GM12878 (cell line): ENCODE measurements around the gene TEX30. TPM values are rescaled to one million over a fixed set of nuclear protein-coding genes. Genes with fewer than 3 reads are reported as not detected.

ENCODE experiments used
- ATAC-seq: fragments of 200-7000 bp; cut with Tn5 transposase; 3 replicates; pipeline ENCODE4 v1.9.1; 2020; ENCODE audit warnings: mild to moderate bottlenecking, moderate library complexity
- BruUV-seq: library from RNA; stranded (reverse); fragments of 400-500 nt; replicated peaks from 2 replicates; lab custom pipeline; 2021; lab: Mats Ljungman, UMichigan
- CTCF ChIA-PET: fragments of 300-600 bp; sonication (Branson Sonifier 250); formaldehyde crosslinking; extraction: SDS; loops from one replicate; lab custom pipeline; 2021; ENCODE audit warnings: inconsistent platforms; lab: Yijun Ruan, JAX
- POLR2A ChIA-PET: fragments of 350-600 bp; formaldehyde crosslinking; extraction: SDS; loops from one replicate; lab custom pipeline; 2021; ENCODE audit warnings: inconsistent platforms; lab: Charles Lee
- RAD21 ChIA-PET: fragments of 300-600 bp; sonication (Branson Sonifier 250); formaldehyde crosslinking; loops from one replicate; lab custom pipeline; 2023; ENCODE audit warnings: antibody characterized with exemption; ENCODE audit not compliant: unreplicated experiment; lab: Charles Lee
- SMC1A ChIA-PET: fragments of 300-600 bp; sonication (Branson Sonifier 250); formaldehyde crosslinking; loops from one replicate; lab custom pipeline; 2023; ENCODE audit not compliant: unreplicated experiment, uncharacterized antibody; lab: Charles Lee
- DNase-seq: peaks from one replicate; pipeline ENCODE4 v3.0.0-alpha.2; 2011; ENCODE audit warnings: low read depth, low spot score
- FAIRE-seq: peaks from 3 replicates; lab custom pipeline; 2011; peaks lifted over from hg19 to GRCh38; lab: Jason Lieb, UNC
- H2AFZ ChIP-seq: 2 replicates; pipeline ENCODE4 v1.6.0; 2011; ENCODE audit warnings: low read depth, low read length, control low read depth; ENCODE audit not compliant: control insufficient read depth
- H3K27ac ChIP-seq: 2 replicates; pipeline ENCODE4 v1.5.1; 2011; ENCODE audit warnings: control low read depth; ENCODE audit not compliant: control insufficient read depth, insufficient read depth
- H3K27me3 ChIP-seq, 2 experiments: replicated peaks in 1 of 2; 2 replicates each; pipeline versions ENCODE4 v1.6.0 to v1.6.1; 2011; ENCODE audit warnings: low read length in 1 of 2; ENCODE audit not compliant: control insufficient read depth in 2 of 2, insufficient read depth in 2 of 2
- H3K36me3 ChIP-seq, 2 experiments: 2 replicates each; pipeline ENCODE4 v1.5.1; 2011; ENCODE audit warnings: low read length in 1 of 2; ENCODE audit not compliant: control insufficient read depth in 2 of 2, insufficient read depth in 2 of 2
- H3K4me1 ChIP-seq: 2 replicates; pipeline ENCODE4 v1.6.1; 2011; ENCODE audit warnings: mild to moderate bottlenecking, low read length, moderate library complexity, mixed read lengths; ENCODE audit not compliant: control insufficient read depth, insufficient read depth
- H3K4me2 ChIP-seq: 2 replicates; pipeline ENCODE4 v1.6.0; 2011; ENCODE audit warnings: control low read depth; ENCODE audit not compliant: control insufficient read depth, insufficient read depth
- H3K4me3 ChIP-seq: fragments of 200-600 bp; sonication (generic); 2 replicates; pipeline ENCODE4 v1.5.1; 2016
- H3K79me2 ChIP-seq: 2 replicates; pipeline ENCODE4 v1.6.0; 2011; ENCODE audit warnings: low read length; ENCODE audit not compliant: control insufficient read depth, insufficient read depth
- H3K9ac ChIP-seq: 2 replicates; pipeline ENCODE4 v1.8.0; 2011; ENCODE audit warnings: low read length, control low read depth, mixed read lengths; ENCODE audit not compliant: control insufficient read depth, insufficient read depth
- H3K9me3 ChIP-seq: replicated peaks from 3 replicates; pipeline ENCODE4 v1.5.1; 2011; ENCODE audit warnings: mild to moderate bottlenecking, low read length; ENCODE audit not compliant: control insufficient read depth, insufficient read depth
- H4K20me1 ChIP-seq: 2 replicates; pipeline ENCODE4 v1.6.0; 2011; ENCODE audit not compliant: control insufficient read depth, insufficient read depth
- BCL11A ChIP-seq: IDR thresholded peaks from 2 replicates; pipeline ENCODE4 v1.6.1; 2011; ENCODE audit warnings: low read depth, low read length
- CBFB ChIP-seq: IDR thresholded peaks from 2 replicates; pipeline ENCODE4 v1.6.1; 2016; ENCODE audit warnings: antibody characterized with exemption, low read depth
- CHD4 ChIP-seq: fragments of 200-600 bp; sonication (generic); IDR thresholded peaks from 2 replicates; pipeline ENCODE4 v1.6.1; 2016; ENCODE audit warnings: mild to moderate bottlenecking
- EED ChIP-seq: sonication (generic); IDR thresholded peaks from 2 replicates; pipeline ENCODE4 v1.6.1; 2016; ENCODE audit warnings: antibody characterized with exemption, low read depth
- EP300 ChIP-seq, 2 experiments: fragments of 150-350 bp in 1 of 2; IDR thresholded peaks; 2 replicates each; pipeline ENCODE4 v1.6.1; 2011 to 2012; ENCODE audit warnings: low read depth in 2 of 2, low read length in 2 of 2, borderline replicate concordance in 1 of 2, improper control_type of control experiment in 1 of 2, inconsistent platforms in 1 of 2; ENCODE audit not compliant: control insufficient read depth in 1 of 2
- GATAD2B ChIP-seq: fragments of 450-650 bp; conservative IDR thresholded peaks from 2 replicates; pipeline ENCODE4 v1.6.1; 2017; ENCODE audit warnings: low read depth, mild to moderate bottlenecking, moderate library complexity
- HDAC6 ChIP-seq: fragments of 200-600 bp; sonication (generic); IDR thresholded peaks from one replicate; pipeline ENCODE4 v1.8.0; 2017; ENCODE audit warnings: antibody characterized with exemption; ENCODE audit not compliant: unreplicated experiment
- IRF3 ChIP-seq: fragments of 450-650 bp; IDR thresholded peaks from 2 replicates; pipeline ENCODE4 v1.6.1; 2014; ENCODE audit warnings: mild to moderate bottlenecking
- IRF4 ChIP-seq: IDR thresholded peaks from 2 replicates; pipeline ENCODE4 v1.6.1; 2011; ENCODE audit warnings: low read depth, low read length
- KDM1A ChIP-seq: fragments of 200-600 bp; sonication (generic); IDR thresholded peaks from 2 replicates; pipeline ENCODE4 v1.6.1; 2016; ENCODE audit warnings: borderline replicate concordance
- NRF1 ChIP-seq: conservative IDR thresholded peaks from 2 replicates; pipeline ENCODE4 v1.6.1; 2011; ENCODE audit warnings: mild to moderate bottlenecking, low read depth, low read length, improper control_type of control experiment
- RAD21 ChIP-seq: IDR thresholded peaks from 2 replicates; pipeline ENCODE4 v1.6.1; 2011; ENCODE audit warnings: mild to moderate bottlenecking, low read depth, low read length, moderate library complexity; ENCODE audit not compliant: insufficient read depth
- SIN3A ChIP-seq: IDR thresholded peaks from 2 replicates; pipeline ENCODE4 v1.6.1; 2012; ENCODE audit warnings: low read depth, low read length, improper control_type of control experiment
- SMAD5 ChIP-seq: IDR thresholded peaks from 2 replicates; pipeline ENCODE4 v1.6.1; 2016; ENCODE audit warnings: antibody characterized with exemption, low read depth
- SREBF2 ChIP-seq: IDR thresholded peaks from 2 replicates; pipeline ENCODE4 v1.6.1; 2012; ENCODE audit warnings: mild to moderate bottlenecking, low read length
- ZNF217 ChIP-seq: fragments of 450-650 bp; IDR thresholded peaks from 2 replicates; pipeline ENCODE4 v1.6.1; 2017; ENCODE audit warnings: antibody characterized with exemption, mild to moderate bottlenecking
- ZNF24 ChIP-seq: fragments of 450-650 bp; IDR thresholded peaks from 2 replicates; pipeline ENCODE4 v1.6.1; 2017; ENCODE audit warnings: antibody characterized with exemption, mild to moderate bottlenecking
- ZNF274 ChIP-seq: IDR thresholded peaks from one replicate; pipeline ENCODE4 v1.8.0; 2011; ENCODE audit not compliant: insufficient read length, insufficient read depth
- ZNF384 ChIP-seq: IDR thresholded peaks from 2 replicates; pipeline ENCODE4 v1.6.1; 2012; ENCODE audit warnings: low read depth, mild to moderate bottlenecking, low read length, improper control_type of control experiment, borderline replicate concordance
- WGBS: methylation state at CpG from one replicate; pipeline ENCODE4 v1.1.6; 2016; ENCODE audit warnings: low lambda C conversion rate; ENCODE audit not compliant: insufficient replicate concordance, insufficient coverage; ENCODE audit errors: missing lambda C conversion rate; 5-methylcytosine and 5-hydroxymethylcytosine counted together
- in situ Hi-C: fragments of 300-500 bp; cut with MboI; formaldehyde crosslinking; loops from 9 replicates; pipeline ENCODE4 v1.14.3; 2018; ENCODE audit warnings: mixed read lengths
- intact Hi-C: fragments of 100-400 bp; cut with micrococcal nuclease; formaldehyde crosslinking; loops from one replicate; pipeline ENCODE4 v1.14.2; 2022; ENCODE audit not compliant: unreplicated experiment
- polyA plus RNA-seq, 11 experiments: library from polyadenylated mRNA; depleted of rRNA in 4 of 11; unstranded in 6 of 11; stranded (reverse) in 5 of 11; fragments of >200 nt; fragmentation: Nextera tagmentation in 4 of 11; fragmentation: Illumina TruSeq in 1 of 11; extraction: Ambion mirVana in 4 of 11; extraction: Trizol in 1 of 11; gene quantifications; 1 replicate in 1 of 11; 2 replicates in 10 of 11; pipeline versions ENCODE4 v1.2.1 to v1.2.3, GENCODE V29; 2011 to 2016; ENCODE audit warnings: inconsistent platforms in 2 of 11, missing spikeins in 2 of 11, low read depth in 1 of 11
- total RNA-seq, 4 experiments: library from RNA; depleted of rRNA in 3 of 4; stranded (reverse); fragments of >200 nt in 3 of 4; fragmentation: Illumina TruSeq in 1 of 4; extraction: Trizol in 1 of 4; gene quantifications; 2 replicates each; pipeline versions ENCODE4 v1.2.1 to v1.2.3, GENCODE V29; 2013 to 2021

Gene TEX30
- total and polyA plus RNA-seq, 10 of the 15 experiments (the other 5 are each of a cell fraction or from before 2014, with no cell fraction given): 19.7 to 114 (median 25.0) TPM

GRCh38 chr13:102792396-102792795 lies 18.8 kb upstream of the TEX30 start:
- intact Hi-C loops (no loop called here), in situ Hi-C loops (no loop called here)
- Histone ChIP-seq H4K20me1 (no peaks in the 10 kb centered on the region), H3K79me2 (no peaks in the 10 kb centered on the region; the same call in 1 of the 2 replicates), H3K4me3 (no peak overlapping the region), H3K4me2 (no peak overlapping the region), H3K4me1 (no peaks in the 10 kb centered on the region), H3K27ac (no peak overlapping the region), H3K9me3 (no peaks in the 10 kb centered on the region), H3K9ac (no peak overlapping the region), H3K27me3 (no peaks in the 10 kb centered on the region), H2AFZ (no peak overlapping the region)
- SMC1A ChIA-PET: no interaction called here
- CTCF ChIA-PET: no interaction called here
- no peak for ATAC-seq
- no peak for FAIRE-seq
- RAD21 ChIA-PET: no interaction called here
- BruUV-seq: no TSS peak
- 40% methylated on average over 1 of the region's 1 CpG for WGBS
- POLR2A ChIA-PET: no interaction called here
- TF ChIP-seq ZNF217 (no peak), IRF4 (no peak), EP300 (IDR thresholded peaks at IDR 0.05; ENCODE audit: borderline replicate concordance in 1 of 2, control insufficient read depth in 1 of 2, low read depth in 2 of 2, low read length in 2 of 2) (no peak), GATAD2B (no peak), SIN3A (no peak), RAD21 (no peak), BCL11A (no peak), NRF1 (no peak), SREBF2 (no peak), IRF3 (no peak), EED (no peak), HDAC6 (no peak), KDM1A (no peak), ZNF24 (no peak), CBFB (no peak), ZNF384 (no peak), ZNF274 (no peak), SMAD5 (no peak), CHD4 (no peak)
- TF ChIP-seq, all 136 proteins: peak for 0
- H3K36me3 ChIP-seq: no peaks in the 10 kb centered on the region; a peak in 2 of 4 replicates
- DNase-seq: no peak
